Activated T-helper 9 cell treated with anti-CD3 and anti-CD28 coated beads, Interleukin-2, amount 50 U/mL, for 16 hours (primary cell): ENCODE measurements around the gene FBXO10.
"Not testable (repeated sequence)": the region's sequence is repeated elsewhere in the genome, so short reads cannot be mapped to it uniquely, and the experiment has no call there.

Experiments
- DNase-seq: peaks from one replicate; pipeline ENCODE4 v3.0.0-alpha.2; 2020; ENCODE audit warnings: low read depth

The FBXO10 gene, protein sequence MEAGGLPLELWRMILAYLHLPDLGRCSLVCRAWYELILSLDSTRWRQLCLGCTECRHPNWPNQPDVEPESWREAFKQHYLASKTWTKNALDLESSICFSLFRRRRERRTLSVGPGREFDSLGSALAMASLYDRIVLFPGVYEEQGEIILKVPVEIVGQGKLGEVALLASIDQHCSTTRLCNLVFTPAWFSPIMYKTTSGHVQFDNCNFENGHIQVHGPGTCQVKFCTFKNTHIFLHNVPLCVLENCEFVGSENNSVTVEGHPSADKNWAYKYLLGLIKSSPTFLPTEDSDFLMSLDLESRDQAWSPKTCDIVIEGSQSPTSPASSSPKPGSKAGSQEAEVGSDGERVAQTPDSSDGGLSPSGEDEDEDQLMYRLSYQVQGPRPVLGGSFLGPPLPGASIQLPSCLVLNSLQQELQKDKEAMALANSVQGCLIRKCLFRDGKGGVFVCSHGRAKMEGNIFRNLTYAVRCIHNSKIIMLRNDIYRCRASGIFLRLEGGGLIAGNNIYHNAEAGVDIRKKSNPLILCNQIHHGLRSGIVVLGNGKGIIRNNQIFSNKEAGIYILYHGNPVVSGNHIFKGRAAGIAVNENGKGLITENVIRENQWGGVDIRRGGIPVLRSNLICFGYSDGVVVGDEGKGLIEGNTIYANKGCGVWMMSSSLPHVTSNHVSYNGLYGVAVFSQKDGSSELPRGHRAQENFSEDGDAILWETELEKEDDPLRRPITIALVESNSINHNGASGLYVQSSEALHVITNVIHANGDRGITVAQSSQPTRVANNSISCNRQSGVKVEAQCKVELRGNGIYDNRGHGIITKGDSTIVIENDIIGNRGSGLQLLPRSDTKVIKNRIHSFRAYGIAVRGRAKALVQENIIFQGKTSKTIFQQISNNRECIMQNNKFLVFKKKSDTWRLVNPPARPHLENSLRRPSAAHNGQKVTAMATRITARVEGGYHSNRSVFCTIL

DNA sequence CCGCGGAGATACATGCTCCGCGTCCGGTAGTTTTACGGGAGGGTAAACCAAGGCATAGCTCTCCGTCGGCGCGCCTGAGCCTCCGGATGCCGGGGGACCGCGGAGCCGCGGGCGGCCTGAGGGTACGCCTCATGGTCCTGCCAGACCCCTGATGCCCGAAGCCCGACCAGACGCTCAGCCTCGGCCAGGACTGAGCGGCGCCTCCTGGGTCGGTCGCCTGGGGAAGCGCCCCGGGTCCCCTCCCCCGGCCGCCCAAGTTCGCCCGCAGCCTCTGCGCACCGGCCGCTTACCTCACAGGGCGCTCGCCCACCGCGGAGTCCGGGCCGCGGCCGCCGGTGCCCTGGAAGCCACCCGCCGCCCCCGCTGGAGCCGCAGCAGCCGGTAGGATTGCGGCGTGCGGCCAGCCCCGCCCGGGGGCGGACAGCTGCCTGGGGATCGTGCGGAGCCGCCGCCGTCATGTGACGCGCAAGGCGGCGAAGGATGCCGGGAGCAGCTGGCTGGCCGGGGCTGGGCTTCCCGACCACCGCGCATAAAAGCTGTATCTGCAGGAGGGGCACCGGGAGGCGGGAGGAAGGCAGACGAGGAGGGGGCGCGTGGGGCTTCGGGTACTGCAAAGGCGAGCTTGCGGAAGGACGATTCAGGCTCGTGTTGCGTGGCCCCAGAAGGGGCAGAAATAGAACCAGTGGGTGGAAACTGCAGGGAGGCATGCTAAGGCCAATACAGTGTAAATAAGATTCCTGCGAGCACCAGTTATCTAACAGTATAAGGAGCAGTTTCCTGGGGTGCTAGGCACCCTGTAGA, at the start of gene FBXO10:
Gene FBXO10, minus strand, starts transcription at position 460 of the 801 bp plus-strand sequence. CDS start 34,612 bp downstream, outside the sequence.
- DNase-seq, result peak; percentile 22

DNA sequence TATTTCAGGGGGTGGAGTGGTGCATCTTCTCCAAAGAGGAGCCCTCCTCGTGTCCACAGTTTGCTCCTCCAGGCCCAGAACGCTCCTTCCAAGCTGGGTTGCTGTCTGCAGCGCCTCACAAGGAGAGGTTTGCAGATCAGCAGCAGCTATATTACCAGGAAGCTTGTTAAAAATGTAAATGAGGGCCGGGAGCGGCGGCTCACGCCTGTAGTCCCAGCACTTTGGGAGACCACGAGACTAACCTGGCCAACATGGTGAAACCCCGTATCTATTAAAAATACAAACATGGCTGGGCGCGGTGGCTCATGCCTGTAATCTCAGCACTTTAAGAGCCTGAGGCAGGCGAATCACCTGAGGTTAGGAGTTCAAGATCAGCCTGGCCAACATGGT, 49.6 kb upstream of the FBXO10 start:
- DNase-seq, result no peak

DNA sequence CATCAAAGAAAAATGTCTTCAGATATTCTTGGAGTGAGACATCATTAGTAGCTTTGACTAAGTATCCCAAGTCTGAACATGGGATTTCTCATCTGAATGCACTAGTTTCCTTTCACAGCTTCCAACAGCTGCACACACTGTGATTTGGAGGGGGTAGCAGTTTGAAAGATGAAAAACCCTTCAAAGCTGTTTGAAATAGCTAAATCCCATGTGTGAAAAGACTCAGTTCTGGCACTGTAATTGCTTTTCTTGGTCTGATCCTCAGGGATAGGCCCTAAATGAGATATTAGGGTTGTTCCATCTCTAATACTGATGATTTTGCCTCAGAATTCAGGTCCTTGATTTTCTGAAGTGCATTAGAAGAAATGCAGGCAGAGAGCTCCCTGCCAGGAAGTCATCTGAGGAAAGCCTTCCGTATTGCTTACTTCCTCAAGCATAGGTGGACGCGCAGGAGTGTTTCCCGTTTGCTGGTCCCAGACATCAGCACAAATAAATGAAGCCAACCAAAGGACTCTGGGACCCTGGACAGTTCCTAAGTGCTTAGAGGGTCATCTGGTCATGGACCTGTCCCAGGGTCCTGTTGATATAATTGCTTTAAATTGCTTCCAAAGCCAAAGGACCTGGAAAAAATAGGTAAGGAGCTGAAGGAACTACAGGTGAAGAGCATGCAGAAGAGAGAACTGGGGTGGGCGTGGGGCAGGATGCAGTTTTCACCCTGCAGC, 49.0 kb upstream of the FBXO10 start:
- DNase-seq, result no peak

DNA sequence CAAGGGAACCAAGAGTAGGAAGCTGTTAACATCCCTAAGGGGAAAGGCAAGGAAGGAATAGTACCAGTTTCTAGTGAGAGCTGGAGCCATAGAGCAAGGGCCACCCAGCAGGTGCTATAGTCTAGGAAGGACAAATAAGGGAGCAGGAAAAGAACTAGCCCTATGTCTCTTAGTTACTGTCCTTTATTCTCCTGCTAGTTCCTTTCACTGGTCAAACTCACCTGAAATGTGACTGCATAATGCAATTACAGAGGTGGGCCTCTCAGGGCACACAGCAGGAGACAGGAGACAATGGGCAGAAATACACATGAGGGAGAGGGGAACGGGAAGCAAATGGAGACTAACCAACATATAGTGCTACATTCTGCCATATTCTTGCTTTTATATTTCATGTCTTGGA, 47.9 kb upstream of the FBXO10 start:
- no peak for DNase-seq

DNA sequence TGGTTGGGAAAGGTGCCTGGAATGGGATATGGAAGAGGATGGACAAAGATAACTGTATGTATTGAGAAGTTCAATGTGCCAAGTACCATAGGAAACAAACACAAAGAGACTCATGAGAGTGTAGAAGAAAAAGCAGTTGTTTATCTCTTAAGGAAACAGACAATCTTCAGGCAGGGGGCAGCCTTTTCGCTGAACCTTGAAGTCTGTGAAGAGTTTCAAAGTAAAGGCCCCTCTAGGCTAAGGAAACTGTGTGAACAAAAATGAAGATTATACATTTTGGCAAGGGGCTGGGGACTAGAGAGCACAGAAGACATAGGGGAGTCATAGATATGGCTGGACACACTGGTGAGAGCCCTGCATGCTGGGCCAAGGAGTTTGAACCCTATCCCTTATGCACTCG, 47.1 kb upstream of the FBXO10 start:
- no peak for DNase-seq

GRCh38 chr9:37622462-37622861, 46.3 kb upstream of the FBXO10 start:
- no peak for DNase-seq

GRCh38 chr9:37621273-37622121, 45.3 kb upstream of the FBXO10 start:
- DNase-seq, result no peak

DNA sequence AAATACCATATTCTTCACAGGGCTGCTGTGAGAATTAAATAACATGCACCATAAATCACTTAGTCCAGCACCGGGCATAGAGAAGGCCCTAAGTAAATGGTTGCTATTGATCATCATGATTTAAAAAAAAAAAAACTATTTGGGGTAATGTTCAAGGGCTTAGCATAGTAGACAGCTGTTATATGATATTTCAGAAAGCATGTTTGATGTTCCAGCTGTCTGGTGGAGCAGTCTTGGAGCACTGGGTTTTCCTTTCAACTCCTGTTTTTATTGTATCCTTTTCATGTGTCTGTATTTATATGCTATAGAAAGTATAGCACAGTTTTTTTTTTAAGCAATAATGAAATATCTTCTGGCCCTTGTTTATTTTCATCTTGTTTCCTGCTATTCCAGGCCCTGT, 44.2 kb upstream of the FBXO10 start:
- DNase-seq, result no peak

GRCh38 chr9:37619806-37620205, 43.6 kb upstream of the FBXO10 start:
- no peak for DNase-seq

GRCh38 chr9:37618817-37619216, 42.6 kb upstream of the FBXO10 start:
- no peak for DNase-seq

DNA sequence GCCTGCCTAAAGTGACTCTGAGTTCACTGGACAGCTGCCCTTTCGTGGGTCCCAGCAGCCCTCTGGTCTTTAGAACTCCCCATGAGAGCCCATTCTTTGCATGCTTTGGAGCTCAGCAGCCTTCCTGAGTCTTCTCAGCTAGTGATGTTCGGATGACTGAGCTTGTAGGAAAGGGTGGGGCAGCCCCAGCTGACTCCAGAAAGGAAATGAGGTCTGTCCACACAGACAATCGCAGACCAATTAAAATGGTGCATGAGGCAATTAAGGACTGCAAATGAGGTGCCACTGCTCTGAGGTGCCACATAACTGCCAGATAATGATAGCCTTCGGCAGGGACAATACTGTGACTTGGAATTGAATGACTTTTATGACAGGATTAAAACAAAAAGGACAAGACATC, 41.7 kb upstream of the FBXO10 start:
- no peak for DNase-seq

GRCh38 chr9:37617161-37617560, 41.0 kb upstream of the FBXO10 start:
- no peak for DNase-seq

DNA sequence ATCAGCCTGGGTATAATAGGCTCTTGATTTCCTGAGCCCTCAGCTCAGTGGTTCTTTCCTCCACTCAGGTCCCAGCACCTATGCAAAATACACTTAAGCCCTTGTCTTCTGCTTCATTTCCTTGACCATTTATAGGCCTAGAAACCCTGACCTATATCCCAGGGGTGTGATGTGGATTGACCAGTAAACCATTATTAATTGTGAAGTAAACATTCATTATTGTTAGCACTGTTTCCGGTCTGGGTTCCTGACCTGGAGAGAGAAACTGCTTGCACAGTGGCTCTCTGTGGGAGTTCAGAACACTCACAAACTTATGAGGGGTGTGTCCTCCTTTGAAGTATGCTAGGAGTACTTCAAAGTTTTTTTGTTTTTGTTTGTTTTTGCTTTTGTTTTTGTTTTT, 35.8 kb upstream of the FBXO10 start:
- no peak for DNase-seq

- DNase-seq, result no peak
These were observed 34.8 kb upstream of the FBXO10 start for GRCh38 chr9:37611014-37611413.

DNA sequence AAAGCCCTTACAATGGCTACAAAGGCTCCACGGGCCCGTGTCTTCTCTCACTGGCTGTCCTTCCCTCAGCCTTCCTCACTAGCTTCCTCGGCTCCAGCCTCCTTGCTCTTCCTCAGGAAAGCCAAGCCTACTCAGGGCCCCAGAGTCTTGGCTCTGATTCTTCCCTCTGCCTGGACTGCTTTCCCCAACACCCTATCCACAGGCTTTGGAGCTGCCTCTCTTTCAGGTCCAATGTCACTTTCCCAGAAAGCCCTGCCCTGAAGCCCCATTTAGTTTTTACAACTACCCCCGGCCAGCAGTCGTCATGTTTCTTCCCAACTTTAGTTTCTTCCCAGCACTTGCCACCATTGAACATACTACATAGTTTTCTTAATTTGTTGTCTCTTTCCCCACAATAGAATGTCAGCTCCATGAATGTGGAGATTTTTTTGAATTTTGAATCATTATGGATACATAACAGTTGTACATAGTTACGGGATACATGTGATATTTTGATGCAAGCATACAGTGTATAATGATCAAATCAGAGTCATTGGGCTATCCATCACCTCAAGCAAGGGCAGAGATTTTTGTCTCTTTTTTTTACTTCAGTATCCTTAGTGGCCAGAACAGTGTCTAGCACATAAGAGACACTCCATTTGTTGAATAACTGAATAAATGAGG, 33.7 kb upstream of the FBXO10 start:
- no peak for DNase-seq

DNA sequence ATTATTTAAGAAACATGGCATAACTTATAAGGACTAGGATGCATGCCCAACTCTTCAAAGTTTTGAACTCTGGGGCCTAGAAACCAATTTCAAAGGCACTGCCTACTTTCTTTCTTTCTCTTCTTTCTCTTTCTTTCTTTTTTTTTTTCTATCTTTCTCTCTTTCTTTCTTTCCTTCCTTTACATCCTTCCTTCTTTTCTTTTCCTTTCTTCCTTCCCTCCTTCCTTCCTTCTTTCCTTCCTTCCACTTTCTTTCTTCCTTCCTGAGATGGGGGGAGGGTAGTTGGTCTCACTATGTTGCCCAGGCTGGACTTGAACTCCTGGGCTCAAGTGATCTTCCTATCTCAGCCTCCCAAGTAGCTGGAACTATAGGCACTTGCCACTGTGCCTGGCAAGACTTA, 32.1 kb upstream of the FBXO10 start:
- no peak for DNase-seq

DNA sequence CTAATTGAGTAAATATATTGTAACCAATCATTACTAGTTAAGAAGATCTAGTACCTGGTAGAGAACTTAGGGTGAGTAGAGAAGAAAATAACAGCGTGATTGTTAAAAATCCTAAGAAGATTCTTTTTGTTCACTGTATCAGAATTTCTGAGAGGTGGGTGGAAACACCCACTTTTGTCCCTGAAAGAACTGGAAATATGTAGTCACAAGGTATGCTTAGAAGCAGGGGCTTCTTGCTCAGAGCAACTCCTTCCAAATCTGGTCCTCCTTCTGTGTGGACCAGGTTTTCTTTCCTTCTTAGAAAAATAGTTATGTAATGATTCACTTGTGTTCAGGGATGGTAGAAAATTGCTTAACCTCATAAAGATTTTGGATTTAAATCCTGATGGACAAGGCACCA, 28.1 kb upstream of the FBXO10 start:
- DNase-seq, result no peak

- DNase-seq, result no peak
These were observed 26.6 kb upstream of the FBXO10 start for GRCh38 chr9:37602817-37603216.

- DNase-seq, result not testable (repeated sequence)
These were observed 25.9 kb upstream of the FBXO10 start for GRCh38 chr9:37602061-37602460.

DNA sequence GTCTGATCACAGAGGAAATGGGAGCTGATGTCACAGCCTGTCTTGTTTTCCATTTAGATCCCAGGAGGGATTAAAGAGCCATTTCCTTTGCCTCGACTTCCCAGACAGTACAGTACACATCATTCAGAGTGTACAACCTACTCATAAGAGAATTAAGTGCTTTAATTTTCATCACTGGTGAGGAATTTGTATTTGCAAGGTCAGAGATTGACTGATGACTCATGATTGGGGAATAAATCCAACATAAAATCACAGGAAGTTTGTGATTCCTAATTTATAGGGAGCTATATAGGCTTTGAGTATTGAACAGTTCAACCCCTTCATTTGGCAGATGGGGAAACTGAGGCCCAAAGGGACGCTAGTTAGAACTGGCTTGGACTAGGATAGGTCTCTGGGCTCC, 20.3 kb upstream of the FBXO10 start:
- no peak for DNase-seq
